ENCODE data around the gene SLC35G6.

The SLC35G6 gene

DNA sequence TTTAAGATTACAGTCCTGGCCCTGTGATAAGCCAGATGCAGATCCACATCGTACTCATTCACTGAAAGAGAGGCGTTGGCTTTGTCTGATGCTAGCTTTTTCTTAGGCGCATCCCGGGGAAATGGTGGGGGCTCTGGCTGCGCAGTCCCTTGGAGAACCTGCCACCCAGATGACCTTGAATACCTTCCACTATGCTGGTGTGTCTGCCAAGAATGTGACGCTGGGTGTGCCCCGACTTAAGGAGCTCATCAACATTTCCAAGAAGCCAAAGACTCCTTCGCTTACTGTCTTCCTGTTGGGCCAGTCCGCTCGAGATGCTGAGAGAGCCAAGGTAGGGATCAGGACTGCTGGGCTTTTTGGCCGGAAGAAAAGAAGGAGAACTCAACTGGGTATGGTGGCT is 26.9 kb downstream of the SLC35G6 start:
- no peak for DNase-seq

DNA sequence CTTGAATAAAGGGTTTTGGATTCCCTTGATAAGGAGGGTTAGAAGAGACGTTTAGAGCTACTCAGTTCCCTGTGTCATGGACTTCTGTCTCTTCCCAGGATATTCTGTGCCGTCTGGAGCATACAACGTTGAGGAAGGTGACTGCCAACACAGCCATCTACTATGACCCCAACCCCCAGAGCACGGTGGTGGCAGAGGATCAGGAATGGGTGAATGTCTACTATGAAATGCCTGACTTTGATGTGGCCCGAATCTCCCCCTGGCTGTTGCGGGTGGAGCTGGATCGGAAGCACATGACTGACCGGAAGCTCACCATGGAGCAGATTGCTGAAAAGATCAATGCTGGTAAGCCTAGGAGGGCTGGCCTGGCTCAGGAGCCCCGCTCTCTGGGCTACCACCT is 27.6 kb downstream of the SLC35G6 start:
- no peak for DNase-seq

DNA sequence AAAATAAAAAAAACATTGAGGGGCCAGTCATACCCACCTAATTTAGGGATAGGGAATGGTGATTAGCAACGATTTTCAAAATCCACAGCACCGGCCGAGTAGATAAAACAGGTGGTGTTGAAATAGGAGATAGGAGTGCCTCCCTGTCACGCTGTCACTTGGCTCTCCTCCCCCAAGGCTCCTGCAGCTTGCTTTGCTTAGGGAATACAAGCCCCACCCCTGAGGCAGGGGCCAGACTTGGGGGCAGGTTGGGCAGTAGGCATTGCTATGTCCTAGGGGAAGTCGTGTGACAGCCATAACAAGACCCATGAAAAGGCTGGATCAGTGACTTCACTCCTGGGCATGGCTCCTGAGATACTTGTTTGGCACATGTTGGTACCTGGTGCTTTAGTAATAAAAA is 28.7 kb downstream of the SLC35G6 start:
- DNase-seq = peak; percentile 36

DNA sequence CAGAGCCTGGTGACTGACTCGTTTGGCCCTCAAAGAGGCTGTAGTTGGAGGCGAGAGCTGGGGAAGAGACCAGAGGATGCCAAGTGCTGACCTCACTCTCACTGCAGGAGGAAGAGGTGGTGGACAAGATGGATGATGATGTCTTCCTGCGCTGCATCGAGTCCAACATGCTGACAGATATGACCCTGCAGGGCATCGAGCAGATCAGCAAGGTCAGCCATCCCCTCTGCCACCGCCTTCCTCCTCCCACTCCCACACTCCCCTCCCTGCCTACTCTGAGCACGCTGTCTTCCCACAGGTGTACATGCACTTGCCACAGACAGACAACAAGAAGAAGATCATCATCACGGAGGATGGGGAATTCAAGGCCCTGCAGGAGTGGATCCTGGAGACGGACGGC is 29.9 kb downstream of the SLC35G6 start:
- no peak for DNase-seq

DNA sequence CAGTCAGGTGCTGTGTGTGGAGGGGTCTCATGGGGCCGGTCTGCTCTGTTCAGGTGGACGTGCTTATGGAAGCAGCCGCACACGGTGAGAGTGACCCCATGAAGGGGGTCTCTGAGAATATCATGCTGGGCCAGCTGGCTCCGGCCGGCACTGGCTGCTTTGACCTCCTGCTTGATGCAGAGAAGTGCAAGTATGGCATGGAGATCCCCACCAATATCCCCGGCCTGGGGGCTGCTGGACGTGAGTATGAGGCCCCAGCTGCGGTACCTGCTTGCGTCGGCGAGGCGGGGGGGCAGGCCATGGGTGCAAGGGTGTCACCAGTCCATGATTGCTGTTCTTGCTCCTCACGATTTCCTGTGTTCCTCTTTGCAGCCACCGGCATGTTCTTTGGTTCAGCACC is 30.9 kb downstream of the SLC35G6 start:
- no peak for DNase-seq

DNA sequence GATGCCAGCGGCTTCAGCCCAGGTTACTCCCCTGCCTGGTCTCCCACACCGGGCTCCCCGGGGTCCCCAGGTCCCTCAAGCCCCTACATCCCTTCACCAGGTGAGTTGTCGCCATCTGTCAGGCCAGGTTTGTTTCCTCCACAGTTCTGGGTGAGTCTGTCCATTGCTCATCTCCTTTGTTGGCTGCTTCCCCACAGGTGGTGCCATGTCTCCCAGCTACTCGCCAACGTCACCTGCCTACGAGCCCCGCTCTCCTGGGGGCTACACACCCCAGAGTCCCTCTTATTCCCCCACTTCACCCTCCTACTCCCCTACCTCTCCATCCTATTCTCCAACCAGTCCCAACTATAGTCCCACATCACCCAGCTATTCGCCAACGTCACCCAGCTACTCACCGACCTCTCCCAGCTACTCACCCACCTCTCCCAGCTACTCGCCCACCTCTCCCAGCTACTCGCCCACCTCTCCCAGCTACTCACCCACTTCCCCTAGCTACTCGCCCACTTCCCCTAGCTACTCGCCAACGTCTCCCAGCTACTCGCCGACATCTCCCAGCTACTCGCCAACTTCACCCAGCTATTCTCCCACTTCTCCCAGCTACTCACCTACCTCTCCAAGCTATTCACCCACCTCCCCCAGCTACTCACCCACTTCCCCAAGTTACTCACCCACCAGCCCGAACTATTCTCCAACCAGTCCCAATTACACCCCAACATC is 31.7 kb downstream of the SLC35G6 start:
- DNase-seq = no peak

DNA sequence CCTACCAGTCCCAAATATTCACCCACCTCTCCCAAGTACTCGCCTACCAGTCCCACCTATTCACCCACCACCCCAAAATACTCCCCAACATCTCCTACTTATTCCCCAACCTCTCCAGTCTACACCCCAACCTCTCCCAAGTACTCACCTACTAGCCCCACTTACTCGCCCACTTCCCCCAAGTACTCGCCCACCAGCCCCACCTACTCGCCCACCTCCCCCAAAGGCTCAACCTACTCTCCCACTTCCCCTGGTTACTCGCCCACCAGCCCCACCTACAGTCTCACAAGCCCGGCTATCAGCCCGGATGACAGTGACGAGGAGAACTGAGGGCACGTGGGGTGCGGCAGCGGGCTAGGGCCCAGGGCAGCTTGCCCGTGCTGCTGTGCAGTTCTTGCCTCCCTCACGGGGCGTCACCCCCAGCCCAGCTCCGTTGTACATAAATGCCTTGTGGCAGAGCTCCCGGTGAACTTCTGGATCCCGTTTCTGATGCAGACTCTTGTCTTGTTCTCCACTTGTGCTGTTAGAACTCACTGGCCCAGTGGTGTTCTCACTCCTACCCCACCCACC is 32.7 kb downstream of the SLC35G6 start:
- DNase-seq = no peak

DNA sequence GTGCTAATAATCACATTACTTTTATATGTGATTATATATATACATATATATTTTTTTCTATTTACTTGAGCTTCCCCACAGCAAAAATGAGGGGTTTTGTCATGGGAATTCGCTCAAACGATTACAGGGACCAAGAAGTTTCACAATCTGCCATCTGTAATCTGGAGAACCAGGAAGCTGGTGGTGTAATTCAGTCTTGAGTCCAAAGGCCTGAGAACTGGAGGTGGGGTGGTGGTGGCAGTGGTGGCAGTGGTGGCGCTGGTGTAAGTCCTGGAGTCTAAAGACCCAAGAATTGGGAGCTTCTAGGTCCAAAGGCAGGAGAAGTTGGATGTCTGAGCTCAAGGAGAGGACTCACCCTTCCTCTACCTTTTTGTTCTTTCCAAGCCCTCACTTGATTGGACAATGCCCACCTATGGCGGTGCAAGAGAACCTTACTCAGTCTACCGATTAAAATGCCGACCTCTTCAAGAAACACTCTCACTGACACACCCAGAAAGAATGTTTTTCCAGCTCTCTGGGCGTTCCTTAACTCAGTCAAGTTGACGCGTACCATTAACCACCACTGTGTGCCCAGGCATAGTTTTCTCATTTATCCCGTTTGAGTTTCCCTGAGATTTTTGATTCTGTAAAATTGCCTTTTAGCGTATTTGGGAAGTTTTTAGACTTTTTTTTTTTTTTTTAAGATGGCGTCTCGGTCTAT is 34.8 kb downstream of the SLC35G6 start:
- DNase-seq = no peak

DNA sequence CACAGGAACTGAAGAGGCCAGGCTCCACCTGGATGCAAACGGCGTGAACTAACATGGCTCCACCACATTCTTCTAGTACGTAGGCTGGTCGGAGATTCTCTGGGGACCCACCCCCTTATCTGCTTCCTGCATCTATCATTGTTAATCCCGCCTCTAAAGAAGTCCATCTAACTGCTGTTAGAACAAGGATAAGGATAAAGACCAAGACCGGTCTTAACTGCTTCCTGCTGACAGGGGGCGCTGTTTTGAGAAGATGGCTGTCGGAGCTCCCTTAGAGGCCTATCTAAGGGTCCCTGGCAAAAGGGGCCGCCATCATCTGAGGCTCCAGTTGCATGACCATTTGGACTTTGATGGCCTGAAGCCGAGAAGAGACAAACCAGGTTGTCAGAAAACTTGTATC is 41.8 kb downstream of the SLC35G6 start:
- DNase-seq = peak; percentile 63

DNA sequence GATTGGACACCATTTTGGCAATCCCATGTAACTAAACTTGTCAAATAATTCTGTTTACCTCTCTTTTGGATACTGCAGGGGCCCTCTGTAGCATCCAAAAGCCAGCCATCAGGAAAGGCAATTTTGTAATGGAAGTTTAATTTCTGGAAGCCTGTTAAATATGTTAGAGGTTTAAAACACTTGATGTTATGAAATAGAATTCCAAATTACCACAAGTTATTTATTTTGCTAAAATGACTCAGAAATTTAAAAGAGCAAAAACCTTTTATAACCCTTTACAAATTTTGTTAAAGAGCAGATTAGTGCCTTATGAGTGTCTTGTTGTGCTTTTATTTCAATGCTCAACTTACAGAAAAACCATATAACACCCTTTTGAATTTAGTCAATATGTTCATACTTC is 47.6 kb downstream of the SLC35G6 start:
- no peak for DNase-seq

DNA sequence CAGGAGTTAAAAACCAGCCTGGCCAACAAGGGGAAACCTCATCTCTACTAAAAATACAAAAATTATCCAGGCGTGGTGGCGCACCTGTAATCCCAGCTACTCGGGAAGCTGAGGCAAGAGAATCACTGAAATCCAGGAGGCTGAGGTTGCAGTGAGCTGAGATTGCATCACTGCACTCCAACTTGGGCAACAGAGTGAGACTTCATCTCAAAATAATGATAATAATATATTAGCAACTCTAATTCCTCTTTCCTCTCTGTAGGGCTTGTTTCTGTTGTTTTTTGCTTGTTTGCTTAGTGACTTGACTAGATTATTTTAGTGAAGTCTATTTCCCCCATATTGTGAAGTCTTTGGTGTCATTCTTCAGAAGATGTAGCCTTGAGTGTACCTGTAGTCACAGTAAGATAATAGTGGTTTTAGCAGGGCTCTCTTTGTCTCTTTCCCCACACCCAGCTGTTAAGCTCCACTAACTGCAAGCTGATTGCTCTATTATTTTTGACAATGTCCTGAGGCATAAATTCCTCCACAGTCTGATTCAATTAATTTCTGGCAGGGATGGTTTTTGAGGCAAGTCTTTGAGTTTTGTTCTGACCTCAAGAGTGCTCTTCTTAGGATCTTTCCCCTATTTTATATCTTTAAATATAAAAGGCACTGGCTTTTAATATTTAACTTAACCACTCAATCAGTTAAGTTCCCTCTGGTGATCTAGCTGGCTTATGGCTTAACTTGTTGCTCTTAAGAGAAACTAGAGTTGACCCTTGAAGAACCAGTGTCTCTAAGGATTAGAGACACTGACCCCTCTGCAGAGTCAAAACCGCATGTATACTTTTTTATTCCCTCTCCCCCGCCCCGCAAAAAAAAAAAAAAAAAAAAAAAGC is 49.0 kb downstream of the SLC35G6 start:
- no peak for DNase-seq
